22Rv1 (cell line): ENCODE data around the gene MSRB1.
A peak's percentile ranks its signal among the peaks of the same experiment; 100 is the strongest.

ENCODE experiments used
- H3K27ac ChIP-seq: fragments of 450-650 bp; 2 replicates; pipeline ENCODE4 v1.5.1; 2017
- CTCF ChIP-seq: fragments of 450-650 bp; IDR thresholded peaks from 2 replicates; pipeline ENCODE4 v1.5.1; 2017; ENCODE audit warnings: mild to moderate bottlenecking
- ZFX ChIP-seq: fragments of 450-650 bp; IDR thresholded peaks from 2 replicates; pipeline ENCODE4 v1.6.1; 2017; ENCODE audit warnings: antibody characterized with exemption, borderline replicate concordance

The MSRB1 gene

GRCh38 chr16:1989209-1990100, 46.5 kb upstream of the MSRB1 start, which contains the start of gene SYNGR3:
Gene SYNGR3, plus strand, starts transcription at chr16:1989970. Its CDS starts 133 bp downstream, at chr16:1990103.
- TF ChIP-seq ZFX (no peak), CTCF (no peak)
- peak within 1 kb of the TSS; percentile 78 for H3K27ac ChIP-seq

- no peak for TF ChIP-seq ZFX
- no peak for TF ChIP-seq CTCF
- no peak overlapping the region for H3K27ac ChIP-seq
Measured at GRCh38 chr16:1987198-1987597, 44.2 kb upstream of the MSRB1 start.

GRCh38 chr16:1985466-1986150, 42.6 kb upstream of the MSRB1 start:
- H3K27ac ChIP-seq, result peak overlapping the region; percentile 96

GRCh38 chr16:1984347-1985225, 41.6 kb upstream of the MSRB1 start:
- peak overlapping the region; percentile 96 for H3K27ac ChIP-seq
- TF ChIP-seq CTCF, result no peak
- no peak for TF ChIP-seq ZFX

More at GRCh38 chr16:1985466-1986150, 42.6 kb upstream of the MSRB1 start:
- TF ChIP-seq CTCF, result no peak
- no peak for TF ChIP-seq ZFX

GRCh38 chr16:1983544-1984346, 40.7 kb upstream of the MSRB1 start, which contains the start of gene GFER:
Gene GFER, plus strand, starts transcription at chr16:1984193. Its CDS starts 26 bp downstream, at chr16:1984219.
- peak; percentile 67 for TF ChIP-seq CTCF
- TF ChIP-seq ZFX, result no peak
- H3K27ac ChIP-seq, result peak within 1 kb of the TSS; percentile 96

- TF ChIP-seq CTCF (no peak), ZFX (no peak)
- H3K27ac ChIP-seq, result peak overlapping the region; percentile 96
Measured at GRCh38 chr16:1982991-1983543, 40.1 kb upstream of the MSRB1 start.
